B cell (primary cell): Measurements from ENCODE around the gene SPRYD3. TPM values are rescaled to one million over a fixed set of nuclear protein-coding genes. Genes with fewer than 3 reads are reported as not detected.

Experiments used
- ATAC-seq: fragments of 200-7000 bp; cut with Tn5 transposase; one replicate; pipeline ENCODE4 v1.10.0; 2021; ENCODE audit warnings: low read depth, mild to moderate bottlenecking, moderate number of reproducible peaks, moderate library complexity
- CTCF ChIA-PET: fragments of 350-600 bp; sonication (Branson Sonifier 250); formaldehyde crosslinking; loops from one replicate; lab custom pipeline; 2021; ENCODE audit warnings: antibody characterized with exemption, inconsistent platforms; lab: Charles Lee
- POLR2A ChIA-PET: fragments of 350-600 bp; sonication (Branson Sonifier 250); formaldehyde crosslinking; loops from one replicate; lab custom pipeline; 2021; ENCODE audit warnings: antibody characterized with exemption; lab: Charles Lee
- DNase-seq: peaks from one replicate; pipeline ENCODE4 v3.0.0; 2013
- H2AFZ ChIP-seq: 2 replicates; pipeline ENCODE4 v1.6.1; 2012; ENCODE audit warnings: mild to moderate bottlenecking, low read depth, low read length; ENCODE audit not compliant: insufficient read depth, poor library complexity, severe bottlenecking
- H3K27ac ChIP-seq, 2 donors: 1 replicate in 1 of 2; 2 replicates in 1 of 2; pipeline ENCODE4 v1.5.1; 2012 to 2013; ENCODE audit warnings: low read length in 2 of 2, mild to moderate bottlenecking in 2 of 2, moderate library complexity in 1 of 2
- H3K27me3 ChIP-seq, 4 experiments: fragments of 200-600 bp in 1 of 4; sonication (generic) in 1 of 4; replicated peaks in 1 of 4; 1 replicate in 2 of 4; 2 replicates in 2 of 4; pipeline versions ENCODE4 v1.6.1 to v1.7.0; 2013 to 2016; ENCODE audit warnings: low read length in 3 of 4, mild to moderate bottlenecking in 2 of 4, mixed read lengths in 1 of 4, moderate library complexity in 1 of 4; ENCODE audit not compliant: insufficient read depth in 4 of 4, control insufficient read depth in 3 of 4; ENCODE audit errors: control extremely low read depth in 1 of 4
- H3K36me3 ChIP-seq, 2 experiments: replicated peaks in 1 of 2; 1 replicate in 1 of 2; 2 replicates in 1 of 2; pipeline versions ENCODE4 v1.6.1 to v1.7.1; 2013; ENCODE audit warnings: low read length in 1 of 2; ENCODE audit not compliant: insufficient read depth in 2 of 2, control insufficient read depth in 1 of 2; ENCODE audit errors: control extremely low read depth in 1 of 2, extremely low read depth in 1 of 2
- H3K4me1 ChIP-seq, 2 donors: fragments of 200-600 bp in 1 of 2; sonication (generic) in 1 of 2; 1 replicate in 1 of 2; 2 replicates in 1 of 2; pipeline versions ENCODE4 v1.5.1 to v1.6.1; 2013 to 2017; ENCODE audit warnings: low read length in 2 of 2; ENCODE audit not compliant: control insufficient read depth in 2 of 2, insufficient read depth in 2 of 2
- H3K4me2 ChIP-seq: replicated peaks from 2 replicates; pipeline ENCODE3; 2012; ENCODE audit warnings: mild to moderate bottlenecking, low read depth, low read length; ENCODE audit not compliant: poor library complexity, severe bottlenecking
- H3K4me3 ChIP-seq, 5 experiments: fragments of 200-600 bp in 1 of 5; sonication (generic) in 1 of 5; 1 replicate in 3 of 5; 2 replicates in 2 of 5; pipeline versions ENCODE4 v1.5.1 to v1.7.0; 2011 to 2016; ENCODE audit warnings: low read length in 4 of 5, mild to moderate bottlenecking in 4 of 5, low read depth in 2 of 5, control low read depth in 1 of 5, moderate library complexity in 1 of 5; ENCODE audit not compliant: insufficient read depth in 1 of 5; ENCODE audit errors: control extremely low read depth in 1 of 5, extremely low read depth in 1 of 5
- H3K79me2 ChIP-seq: fragments of 200-600 bp; sonication (generic); one replicate; pipeline ENCODE4 v1.6.0; 2016; ENCODE audit warnings: low read length; ENCODE audit not compliant: control insufficient read depth, insufficient read depth
- H3K9ac ChIP-seq: fragments of 200-600 bp; sonication (generic); 2 replicates; pipeline ENCODE4 v1.6.1; 2017; ENCODE audit warnings: mild to moderate bottlenecking, low read length, moderate library complexity
- H3K9me3 ChIP-seq, 3 donors: one replicate each; pipeline versions ENCODE4 v1.6.1 to v1.7.1; 2013; ENCODE audit warnings: low read length in 2 of 3; ENCODE audit not compliant: control insufficient read depth in 2 of 3, insufficient read depth in 1 of 3; ENCODE audit errors: control extremely low read depth in 1 of 3
- H4K20me1 ChIP-seq: 2 replicates; pipeline ENCODE4 v1.6.0; 2012; ENCODE audit warnings: mild to moderate bottlenecking, low read length; ENCODE audit not compliant: insufficient read depth, control insufficient read depth, poor library complexity, severe bottlenecking
- H3K27ac Mint-ChIP-seq: one replicate; pipeline ENCODE4 v1.8.0; 2021; ENCODE audit warnings: mixed read lengths
- H3K27me3 Mint-ChIP-seq: one replicate; pipeline ENCODE4 v1.8.0; 2021; ENCODE audit warnings: mixed read lengths
- H3K4me1 Mint-ChIP-seq: one replicate; pipeline ENCODE4 v1.8.0; 2021; ENCODE audit warnings: mixed read lengths
- H3K4me3 Mint-ChIP-seq: one replicate; pipeline ENCODE4 v1.8.0; 2021; ENCODE audit warnings: mixed read lengths
- H3K9me3 Mint-ChIP-seq: one replicate; pipeline ENCODE4 v1.8.0; 2022; ENCODE audit warnings: mixed read lengths; ENCODE audit not compliant: insufficient read depth
- EZH2 ChIP-seq: IDR thresholded peaks from 2 replicates; pipeline ENCODE4 v1.6.1; 2012; ENCODE audit warnings: borderline replicate concordance, low read depth, mild to moderate bottlenecking, moderate library complexity, low read length; ENCODE audit not compliant: insufficient read depth, poor library complexity, severe bottlenecking
- WGBS: methylation state at CpG from one replicate; pipeline ENCODE4 v1.1.5; 2013; ENCODE audit warnings: missing lambda C conversion rate; ENCODE audit not compliant: insufficient coverage; 5-methylcytosine and 5-hydroxymethylcytosine counted together
- intact Hi-C: fragments of 100-400 bp; cut with micrococcal nuclease; formaldehyde crosslinking; loops from one replicate; pipeline ENCODE4 v1.10.0; 2022
- polyA plus RNA-seq: library from polyadenylated mRNA; depleted of rRNA; stranded (reverse); fragments of >200 nt; gene quantifications from 2 replicates; pipeline ENCODE4 v1.2.3, GENCODE V29; 2012
- total RNA-seq, 2 donors: library from RNA; stranded (reverse); fragments of 120-200 nt in 1 of 2; gene quantifications; 1 replicate in 1 of 2; 2 replicates in 1 of 2; pipeline versions ENCODE4 v1.2.3 to v1.2.4, GENCODE V29; 2013 to 2022
- TF ChIP-seq, protein P1 (sequence below): fragments of 200-600 bp; IDR thresholded peaks from one replicate; pipeline ENCODE4 v1.8.0; 2022; ENCODE audit warnings: antibody characterized with exemption, mild to moderate bottlenecking

The SPRYD3 gene
- total and polyA plus RNA-seq, 2 donors (not counting 1 experiment from before 2014, with no cell fraction given), result 15.9 to 43.3 TPM

DNA sequence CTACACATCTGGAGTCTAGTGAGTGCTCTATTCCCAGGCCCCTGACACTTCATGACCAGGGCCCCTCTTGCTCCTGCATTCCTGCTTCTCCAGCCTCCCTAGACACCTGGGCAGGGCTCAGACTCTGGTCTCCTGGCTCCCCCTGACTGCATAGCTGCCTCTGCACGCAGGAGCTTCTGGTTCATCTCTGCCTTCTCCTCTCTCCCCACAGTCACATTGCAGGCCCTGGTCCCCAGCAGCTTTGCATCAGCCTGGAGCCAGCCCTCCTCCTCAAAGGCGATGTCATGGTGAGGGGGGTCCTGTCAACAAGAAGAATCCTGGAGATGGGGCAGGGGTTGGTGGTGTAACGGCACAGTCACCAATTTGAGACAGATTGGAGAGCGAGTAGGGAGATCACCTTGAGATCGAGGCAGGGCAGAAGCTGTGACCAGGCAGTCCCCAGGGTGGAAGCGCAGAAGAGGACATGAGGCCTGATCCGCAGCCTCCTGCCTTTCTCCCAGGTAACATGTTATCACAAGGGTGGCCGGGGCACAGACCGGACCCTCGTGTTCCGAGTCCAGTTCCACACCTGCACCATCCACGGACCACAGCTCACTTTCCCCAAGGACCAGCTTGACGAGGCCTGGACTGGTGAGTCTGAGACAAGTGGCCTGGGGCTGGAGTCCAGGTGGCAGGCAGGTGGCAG lies 21.2 kb downstream of the SPRYD3 start:
- H3K9ac ChIP-seq, result no peak overlapping the region
- peaks cover 6 to 15% of the 10 kb centered on the region in 2 donors for H3K4me1 ChIP-seq
- no peak overlapping the region for H3K4me2 ChIP-seq
- no peaks in the 10 kb centered on the region for H3K79me2 ChIP-seq
- H3K9me3 Mint-ChIP-seq, result no peaks in the 10 kb centered on the region
- WGBS, result 93% methylated on average over 8 of the region's 13 CpGs
- H3K4me3 Mint-ChIP-seq, result no peak overlapping the region
- peaks cover 0 to 10% (median 0%) of the 10 kb centered on the region in 4 experiments for H3K27me3 ChIP-seq
- ChIA-PET POLR2A (interaction anchor here (0.6 to 0.8 kb wide), 3 partner anchors 21 to 94 kb away, joined by 3 to 10 read pairs (median 4); partner anchors contain the start of gene SPRYD3), CTCF (interaction anchor here (1.2 to 6.0 kb wide), 3 partner anchors 7 to 41 kb away, joined by 4 to 59 read pairs (median 6); no protein-coding TSS in a partner anchor)
- DNase-seq (no peak), ATAC-seq (no peak)
- TF ChIP-seq, protein P1, sequence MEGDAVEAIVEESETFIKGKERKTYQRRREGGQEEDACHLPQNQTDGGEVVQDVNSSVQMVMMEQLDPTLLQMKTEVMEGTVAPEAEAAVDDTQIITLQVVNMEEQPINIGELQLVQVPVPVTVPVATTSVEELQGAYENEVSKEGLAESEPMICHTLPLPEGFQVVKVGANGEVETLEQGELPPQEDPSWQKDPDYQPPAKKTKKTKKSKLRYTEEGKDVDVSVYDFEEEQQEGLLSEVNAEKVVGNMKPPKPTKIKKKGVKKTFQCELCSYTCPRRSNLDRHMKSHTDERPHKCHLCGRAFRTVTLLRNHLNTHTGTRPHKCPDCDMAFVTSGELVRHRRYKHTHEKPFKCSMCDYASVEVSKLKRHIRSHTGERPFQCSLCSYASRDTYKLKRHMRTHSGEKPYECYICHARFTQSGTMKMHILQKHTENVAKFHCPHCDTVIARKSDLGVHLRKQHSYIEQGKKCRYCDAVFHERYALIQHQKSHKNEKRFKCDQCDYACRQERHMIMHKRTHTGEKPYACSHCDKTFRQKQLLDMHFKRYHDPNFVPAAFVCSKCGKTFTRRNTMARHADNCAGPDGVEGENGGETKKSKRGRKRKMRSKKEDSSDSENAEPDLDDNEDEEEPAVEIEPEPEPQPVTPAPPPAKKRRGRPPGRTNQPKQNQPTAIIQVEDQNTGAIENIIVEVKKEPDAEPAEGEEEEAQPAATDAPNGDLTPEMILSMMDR, result no peak
- TF ChIP-seq EZH2, result no peak
- H2AFZ ChIP-seq, result no peak overlapping the region
- H3K27ac Mint-ChIP-seq, result no peak overlapping the region
- no peaks in the 10 kb centered on the region for H4K20me1 ChIP-seq
- intact Hi-C loops, result no loop called here
- H3K27ac ChIP-seq, result no peak overlapping the region
- H3K4me3 ChIP-seq, result no peak overlapping the region
- H3K9me3 ChIP-seq, result peaks cover 0 to 3% (median 0%) of the 10 kb centered on the region in 3 donors
- no peaks in the 10 kb centered on the region for H3K36me3 ChIP-seq
- H3K4me1 Mint-ChIP-seq, result peaks cover 12% of the 10 kb centered on the region
- H3K27me3 Mint-ChIP-seq, result no peaks in the 10 kb centered on the region

DNA sequence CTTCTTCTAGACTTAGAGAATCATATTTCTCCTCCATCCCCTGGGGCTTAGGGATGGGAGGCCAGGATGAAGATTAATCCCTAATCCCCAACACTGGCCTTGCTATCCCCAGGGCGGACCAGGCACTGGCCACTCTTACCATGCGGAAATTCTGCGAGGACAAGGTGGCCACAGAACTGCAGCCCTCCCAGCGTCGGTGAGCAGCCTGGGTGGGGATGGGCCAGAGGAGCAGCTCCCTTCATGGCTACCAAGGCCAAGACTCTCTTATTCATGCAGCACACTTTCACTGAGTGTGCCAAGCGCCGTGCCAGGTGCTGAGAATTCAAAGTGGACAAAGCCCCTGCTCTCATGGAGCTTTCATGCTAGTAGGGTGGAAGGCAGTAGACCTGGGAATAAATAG lies 22.3 kb downstream of the SPRYD3 start:
- ChIA-PET POLR2A (no interaction called here), CTCF (interaction anchor here (0.6 to 6.0 kb wide), 5 partner anchors 9 to 416 kb away, joined by 4 to 59 read pairs (median 6); no protein-coding TSS in a partner anchor)
- WGBS, result 95% methylated on average over 4 of the region's 7 CpGs
- no peak overlapping the region for H3K27ac Mint-ChIP-seq
- Histone ChIP-seq H3K27ac (no peak overlapping the region), H3K4me2 (no peak overlapping the region), H3K9me3 (peaks cover 0 to 3% (median 0%) of the 10 kb centered on the region in 3 donors), H4K20me1 (no peaks in the 10 kb centered on the region), H2AFZ (no peak overlapping the region), H3K4me3 (no peak overlapping the region), H3K79me2 (no peaks in the 10 kb centered on the region), H3K9ac (no peak overlapping the region), H3K27me3 (peaks cover 0 to 10% (median 0%) of the 10 kb centered on the region in 4 experiments), H3K4me1 (peaks cover 6 to 15% of the 10 kb centered on the region in 2 donors), H3K36me3 (no peaks in the 10 kb centered on the region)
- no peak overlapping the region for H3K4me3 Mint-ChIP-seq
- intact Hi-C loops, result no loop called here
- H3K27me3 Mint-ChIP-seq, result no peaks in the 10 kb centered on the region
- no peak for ATAC-seq
- H3K9me3 Mint-ChIP-seq, result no peaks in the 10 kb centered on the region
- DNase-seq, result no peak
- TF ChIP-seq, protein P1, result no peak
- no peak for TF ChIP-seq EZH2
- peaks cover 12% of the 10 kb centered on the region for H3K4me1 Mint-ChIP-seq
